CD4-positive, alpha-beta T cell treated with Interleukin-10 for 1 hour (primary cell): ENCODE measurements around the gene DCPS.
"Not testable (repeated sequence)": the region's sequence is repeated elsewhere in the genome, so short reads cannot be mapped to it uniquely, and the experiment has no call there.

Experiments used
- DNase-seq: peaks from one replicate; pipeline ENCODE4 v3.0.0-alpha.2; 2020

DCPS gene

DNA sequence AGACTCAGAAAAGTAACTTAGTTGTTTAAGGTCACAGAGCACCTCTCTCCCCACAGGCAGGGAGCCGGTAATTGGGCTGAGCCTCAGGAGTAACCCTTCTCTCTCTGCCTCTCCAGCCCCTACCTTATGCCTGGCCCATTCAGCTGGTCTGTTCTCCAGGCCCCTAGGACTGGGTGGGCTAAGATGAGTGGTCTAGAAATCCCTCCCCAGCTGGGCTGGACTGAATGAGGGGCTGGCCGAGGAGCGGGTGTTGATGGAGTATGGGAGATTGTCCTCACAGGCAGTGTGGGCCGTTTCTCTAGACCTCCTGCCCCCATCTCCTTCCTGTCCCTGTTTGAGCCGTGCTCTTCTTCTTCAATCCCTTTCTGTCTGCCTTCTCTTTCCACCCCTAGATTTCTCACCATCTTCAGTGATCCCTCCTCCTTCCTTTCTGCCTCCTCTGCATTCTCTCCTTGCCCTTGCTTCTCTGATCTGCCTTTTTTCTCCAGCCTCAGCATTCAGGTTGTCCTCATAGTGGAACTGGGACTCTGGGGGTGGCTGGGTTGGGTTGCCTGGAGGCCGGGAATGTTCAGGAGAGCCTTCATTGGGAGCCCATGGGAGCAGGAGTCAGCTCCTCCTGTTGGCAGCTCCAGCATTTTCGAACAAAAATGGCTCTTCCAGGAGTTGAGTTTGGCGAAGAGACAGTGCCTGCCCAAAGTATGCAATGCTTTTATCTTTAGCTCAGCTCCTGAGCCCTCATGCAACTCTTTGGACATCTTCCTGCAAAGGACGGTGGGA lies 59.2 kb downstream of the DCPS start:
- no peak for DNase-seq

- DNase-seq, result no peak
These were observed 59.9 kb downstream of the DCPS start for GRCh38 chr11:126363706-126364248.

DNA sequence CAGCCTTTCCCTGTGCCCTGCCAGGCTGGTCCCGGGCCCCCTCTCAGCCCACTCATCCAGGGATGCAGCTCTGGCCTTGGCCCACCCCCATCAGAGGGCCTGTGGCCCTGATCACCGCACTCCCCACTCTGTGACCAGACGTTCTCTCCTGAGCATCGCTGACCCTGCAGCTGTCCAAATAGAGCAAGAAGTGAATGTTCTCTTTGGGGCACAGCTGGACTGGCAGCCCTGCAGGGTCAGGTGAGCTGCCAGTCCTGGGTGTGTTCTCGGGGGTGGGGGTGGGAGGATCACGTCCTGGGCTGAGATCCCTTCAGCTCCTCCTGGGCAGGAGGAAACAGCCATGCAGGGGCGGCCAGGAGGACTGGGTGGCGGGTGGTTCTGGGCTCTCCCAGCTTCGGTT lies 60.9 kb downstream of the DCPS start:
- not testable (repeated sequence) for DNase-seq

GRCh38 chr11:126365508-126365907 lies 61.6 kb downstream of the DCPS start:
- not testable (repeated sequence) for DNase-seq

DNA sequence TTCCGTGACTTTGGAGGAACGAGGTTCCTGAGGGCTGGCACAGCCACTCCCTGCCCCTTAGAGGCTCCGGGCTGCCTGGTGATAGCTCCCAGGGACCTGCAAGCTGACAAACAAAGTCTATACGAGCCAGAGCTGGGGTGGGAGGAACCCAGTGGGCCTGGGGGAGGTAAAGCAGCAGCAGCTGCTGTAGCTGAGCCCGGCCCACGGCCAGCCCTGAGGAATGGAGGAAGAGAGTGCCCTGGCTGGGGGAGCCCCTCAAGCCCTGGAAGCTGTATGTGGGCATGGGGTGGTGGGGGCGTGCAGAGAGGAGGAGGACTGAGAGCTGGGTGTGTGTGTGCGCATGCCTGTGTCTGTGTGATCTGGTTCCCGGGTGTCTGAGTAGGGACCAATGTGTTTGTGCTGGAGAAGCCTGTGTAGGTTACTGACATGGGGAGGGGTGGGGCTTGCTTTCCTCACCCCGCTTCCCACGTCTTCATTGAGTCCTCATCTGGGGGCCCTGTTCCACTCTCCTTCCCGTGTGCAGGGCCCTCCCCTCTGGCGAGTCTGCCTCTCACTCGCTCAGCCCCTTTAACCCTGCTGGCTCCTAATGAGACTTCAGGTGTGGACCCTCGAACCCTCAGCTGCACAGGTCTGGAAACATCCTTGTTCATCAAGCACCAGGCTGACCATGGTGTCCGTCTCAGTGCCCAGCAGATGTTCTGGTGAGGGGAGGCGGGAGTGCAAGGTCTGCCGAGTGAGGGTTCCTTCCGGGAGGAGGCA lies 62.4 kb downstream of the DCPS start:
- DNase-seq, result no peak

DNA sequence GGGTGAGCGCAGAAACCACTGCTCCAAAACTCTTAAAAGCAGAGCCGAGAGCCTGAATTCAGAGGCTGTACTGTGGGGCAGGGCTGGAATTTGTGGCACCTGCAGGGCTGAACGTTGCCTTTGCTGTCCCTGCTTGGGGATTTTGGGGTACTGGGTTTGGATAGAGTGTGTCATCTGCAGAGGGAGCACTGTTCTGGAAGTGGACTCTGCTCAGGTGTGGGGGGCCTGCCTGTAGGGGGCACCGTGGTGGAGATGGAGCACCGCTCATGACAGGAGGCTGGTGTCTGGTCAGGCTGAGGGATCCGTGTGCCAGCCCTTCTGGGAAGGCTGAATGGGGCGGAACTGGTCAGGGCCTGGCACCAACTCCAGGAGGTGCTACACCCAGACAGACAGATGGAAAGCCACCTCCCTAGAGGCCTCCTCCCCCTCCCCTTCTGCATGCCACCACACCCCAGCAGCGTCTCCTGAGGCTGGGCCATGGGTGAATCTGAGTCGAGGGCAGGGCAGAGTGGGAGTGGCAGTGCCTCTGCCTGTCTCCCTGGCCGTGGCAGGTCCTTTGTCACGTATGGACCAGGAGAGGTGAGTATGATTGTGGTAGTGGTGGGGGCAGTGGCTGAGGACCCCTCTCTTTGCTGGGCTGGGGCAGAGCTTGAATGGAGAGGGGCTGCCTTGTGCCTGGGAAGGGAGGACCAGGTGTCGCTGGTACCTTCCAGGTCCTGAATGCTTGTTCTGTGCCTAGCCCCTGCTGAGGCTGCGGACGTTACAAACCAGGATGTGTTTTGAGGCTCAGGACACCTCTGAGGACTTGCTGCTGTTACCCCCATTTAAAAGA lies 63.2 kb downstream of the DCPS start:
- not testable (repeated sequence) for DNase-seq

GRCh38 chr11:126367806-126368205 lies 63.9 kb downstream of the DCPS start:
- not testable (repeated sequence) for DNase-seq

- not testable (repeated sequence) for DNase-seq
These were observed 64.7 kb downstream of the DCPS start for GRCh38 chr11:126368336-126369119.

DNA sequence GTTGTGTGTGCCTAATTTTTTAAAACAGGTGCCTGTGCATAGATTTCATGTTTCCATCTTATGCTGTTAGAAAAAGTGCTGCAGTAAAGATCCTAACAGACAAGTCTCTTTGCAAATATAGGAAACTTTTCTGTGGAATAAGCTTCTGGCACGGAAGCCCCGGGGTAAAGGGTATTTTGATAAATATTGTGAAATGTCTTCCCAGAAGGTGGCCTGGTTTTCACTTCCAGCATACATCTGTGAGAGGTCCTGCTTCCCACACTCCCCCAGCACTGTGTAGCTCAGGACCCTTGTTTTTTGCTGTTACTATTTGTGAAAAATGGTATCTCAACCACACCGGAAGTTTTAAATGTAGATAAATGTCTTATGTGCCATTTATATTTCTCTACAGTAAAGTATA lies 66.2 kb downstream of the DCPS start:
- no peak for DNase-seq

- DNase-seq, result no peak
These were observed 67.7 kb downstream of the DCPS start for GRCh38 chr11:126371595-126371994.

- not testable (repeated sequence) for DNase-seq
These were observed 69.7 kb downstream of the DCPS start for GRCh38 chr11:126373389-126374066.

DNA sequence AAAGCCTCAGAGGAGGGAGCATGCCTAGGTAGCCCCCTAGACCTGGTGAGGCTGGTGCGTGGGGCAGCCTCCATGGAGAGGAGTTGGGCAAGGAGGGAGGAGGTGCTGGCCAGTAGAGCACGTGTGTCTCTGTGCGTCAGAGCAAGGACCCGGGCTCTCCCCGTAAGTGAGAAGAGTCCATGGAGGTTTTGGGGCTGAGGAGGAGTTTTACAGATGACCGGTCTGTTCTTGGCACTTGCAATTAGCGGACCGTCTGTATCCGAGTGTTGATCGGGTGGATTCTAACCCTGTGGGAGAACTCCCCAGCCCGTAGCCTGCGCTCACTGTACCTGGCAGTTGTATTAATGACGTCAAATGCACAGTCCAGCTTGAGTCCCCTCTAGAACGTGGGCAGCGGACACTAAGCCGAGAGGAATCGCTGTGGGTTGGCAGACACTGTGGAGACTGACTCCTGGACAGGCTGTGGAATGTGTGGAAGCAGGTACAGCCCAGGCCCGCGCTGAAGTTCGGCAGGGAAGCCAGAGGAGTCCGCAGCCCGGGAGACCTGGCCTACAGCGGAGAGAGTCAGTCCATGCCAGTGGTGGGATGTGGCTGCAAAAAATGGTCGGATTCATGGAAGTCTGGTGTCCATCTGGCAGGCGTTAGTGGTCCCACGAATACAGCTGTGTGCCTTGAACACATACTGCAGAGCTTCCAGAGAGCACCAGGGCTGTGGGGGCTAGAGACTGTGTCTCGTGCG lies 70.9 kb downstream of the DCPS start:
- DNase-seq, result not testable (repeated sequence)

DNA sequence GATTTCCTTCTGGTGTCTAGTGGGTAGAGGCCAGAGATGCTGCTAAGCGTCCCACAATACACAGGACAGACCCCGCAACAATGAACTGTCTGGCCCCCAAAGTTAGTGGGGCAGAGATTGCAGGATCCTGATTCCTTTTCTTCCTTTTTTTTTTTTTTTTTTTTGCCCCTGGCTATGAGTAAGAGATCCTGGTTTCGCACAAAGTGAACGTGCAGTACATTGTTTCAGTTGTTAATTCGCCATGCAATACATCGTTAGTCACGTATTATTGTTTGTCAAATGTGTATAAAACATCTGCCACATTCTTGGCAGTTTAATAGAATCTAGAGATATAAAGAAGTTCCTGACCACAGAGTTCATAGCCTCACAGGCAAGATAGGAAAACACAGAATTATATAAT lies 71.9 kb downstream of the DCPS start:
- DNase-seq, result no peak

- no peak for DNase-seq
These were observed 74.9 kb downstream of the DCPS start for GRCh38 chr11:126378763-126379162.

DNA sequence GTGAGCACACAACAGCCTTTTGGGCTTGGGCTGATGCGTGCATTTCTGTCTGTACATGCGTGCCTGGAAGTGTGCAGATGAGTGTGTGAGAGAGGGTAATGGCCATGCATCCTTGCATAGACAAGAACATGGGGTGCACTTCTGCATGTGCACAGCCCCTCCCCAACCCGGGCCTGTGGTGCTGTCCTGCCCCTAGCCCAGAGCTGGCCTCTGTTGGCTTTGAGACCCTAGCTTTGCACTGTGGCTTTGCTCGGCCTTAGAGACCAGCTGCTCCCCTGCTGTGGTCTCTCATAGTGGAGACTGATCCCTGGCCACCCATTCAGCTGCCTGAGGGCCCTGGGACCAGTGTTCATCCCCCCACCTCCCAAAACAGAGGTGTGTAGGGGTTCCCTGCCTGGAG lies 77.0 kb downstream of the DCPS start:
- no peak for DNase-seq

GRCh38 chr11:126381960-126382359 lies 78.1 kb downstream of the DCPS start:
- not testable (repeated sequence) for DNase-seq

DNA sequence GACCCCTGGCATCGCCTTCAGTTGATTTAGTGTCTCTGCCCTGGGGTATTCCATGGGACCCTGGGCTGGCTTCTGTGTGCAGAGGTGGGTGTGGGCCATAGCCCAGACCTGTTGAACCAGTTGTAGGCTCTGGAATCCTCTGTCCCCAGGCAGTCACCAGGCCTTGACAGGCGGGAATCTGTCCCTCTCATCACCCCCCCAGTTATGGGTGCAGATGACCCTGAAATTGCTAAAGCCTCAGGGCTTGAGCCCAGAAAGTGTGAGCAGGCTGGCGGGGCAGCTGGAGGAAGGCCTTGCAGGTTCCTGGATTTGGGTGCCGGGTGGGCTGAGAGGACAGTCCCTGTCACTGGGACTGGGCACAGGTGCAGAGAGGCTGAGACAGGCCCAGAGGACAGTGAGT lies 78.8 kb downstream of the DCPS start:
- not testable (repeated sequence) for DNase-seq

DNA sequence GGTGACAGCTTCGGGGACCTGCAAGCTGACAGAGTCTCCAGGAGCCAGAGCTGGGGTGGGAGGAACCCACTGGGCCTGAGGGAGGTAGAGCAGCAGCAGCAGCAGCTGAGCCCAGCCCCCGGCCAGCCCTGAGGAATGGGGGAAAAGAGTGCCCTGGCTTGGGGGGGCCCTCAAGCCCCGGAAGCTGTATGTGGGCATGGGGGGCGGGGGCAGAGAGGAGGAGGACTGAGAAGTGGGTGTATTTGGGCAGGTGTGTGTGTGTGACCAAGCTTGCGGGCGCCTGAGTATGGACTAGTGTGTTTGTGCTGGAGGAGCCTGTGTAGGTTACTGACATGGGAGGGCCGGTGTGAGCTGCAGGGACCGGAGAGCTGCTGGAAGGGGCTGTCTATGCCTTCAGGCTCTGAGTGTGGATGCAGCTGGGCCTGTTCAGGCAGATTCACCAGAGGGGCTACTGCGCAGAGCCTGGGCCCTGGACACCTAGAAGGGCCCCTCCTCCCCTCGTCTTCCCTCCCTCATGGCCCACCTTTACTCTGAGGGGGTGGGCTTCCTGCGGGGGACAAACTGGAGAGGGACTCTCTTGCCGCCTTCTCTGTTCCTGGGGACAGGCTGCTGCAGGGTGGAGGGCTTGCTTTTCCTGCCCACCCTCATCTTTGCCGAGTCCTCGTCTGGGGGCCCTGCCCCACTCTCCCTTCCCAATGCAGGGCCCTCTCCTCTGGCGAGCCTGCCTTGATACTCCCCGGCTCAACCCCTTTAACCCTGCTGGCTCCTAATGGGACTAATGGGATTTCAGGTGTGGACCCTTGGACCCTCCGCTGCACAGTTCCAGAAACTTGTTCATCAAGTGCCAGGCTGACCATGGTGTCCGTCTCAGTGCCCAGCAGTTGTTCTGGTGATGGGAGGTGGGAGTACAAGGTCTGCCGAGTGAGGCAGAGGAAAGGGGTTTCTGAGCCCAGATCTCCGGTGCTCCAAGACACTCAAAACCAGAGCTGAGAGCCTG lies 79.8 kb downstream of the DCPS start:
- DNase-seq, result no peak

DNA sequence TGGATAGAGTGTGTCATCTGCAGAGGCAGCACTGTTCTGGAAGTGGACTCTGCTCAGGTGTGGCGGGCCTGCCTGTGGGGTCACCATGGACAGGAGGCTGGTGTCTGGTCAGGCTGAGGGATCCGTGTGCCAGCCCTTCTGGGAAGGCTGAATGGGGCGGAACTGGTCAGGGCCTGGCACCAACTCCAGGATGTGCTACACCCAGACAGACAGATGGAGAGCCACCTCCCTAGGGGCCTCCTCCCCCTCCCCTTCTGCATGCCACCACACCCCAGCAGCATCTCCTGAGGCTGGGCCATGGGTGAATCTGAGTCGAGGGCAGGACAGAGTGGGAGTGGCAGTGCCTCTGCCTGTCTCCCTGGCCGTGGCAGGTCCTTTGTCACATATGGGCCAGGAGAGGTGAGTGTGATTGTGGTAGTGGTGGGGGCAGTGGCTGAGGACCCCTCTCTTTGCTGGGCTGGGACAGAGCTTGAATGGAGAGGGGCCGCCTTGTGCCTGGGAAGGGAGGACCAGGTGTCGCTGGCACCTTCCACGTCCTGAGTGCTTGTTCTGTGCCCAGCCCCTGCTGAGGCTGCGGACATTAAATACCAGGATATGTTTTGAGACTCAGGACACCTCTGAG lies 80.7 kb downstream of the DCPS start:
- no peak for DNase-seq
